Measurements from ENCODE around the gene MAP3K4.

Gene MAP3K4

GRCh38 chr6:161035981-161036263 is 44.4 kb downstream of the MAP3K4 start:
- H3K27me3 ChIP-seq = no peaks in the 10 kb centered on the region
- peaks cover 11% of the 10 kb centered on the region for H3K36me3 ChIP-seq
- no peak for TF ChIP-seq CTCF (IDR thresholded peaks at IDR 0.05)
- no peak overlapping the region for H3K4me3 ChIP-seq (ENCODE audit: low read depth in 1 of 2, low read length in 1 of 2)
- H3K27ac ChIP-seq = no peak overlapping the region
- H3K4me1 ChIP-seq (ENCODE audit: control insufficient read depth in 1 of 2, insufficient read depth in 1 of 2, low read depth in 1 of 2, low read length in 1 of 2) = peaks cover 2 to 3% of the 10 kb centered on the region in 2 experiments
- no peaks in the 10 kb centered on the region for H3K9me3 ChIP-seq

GRCh38 chr6:161037873-161038228 is 46.3 kb downstream of the MAP3K4 start:
- Histone ChIP-seq H3K27ac (no peak overlapping the region), H3K36me3 (peaks cover 14% of the 10 kb centered on the region), H3K27me3 (no peaks in the 10 kb centered on the region), H3K9me3 (no peaks in the 10 kb centered on the region), H3K4me3 (ENCODE audit: low read depth in 1 of 2, low read length in 1 of 2) (no peak overlapping the region), H3K4me1 (ENCODE audit: control insufficient read depth in 1 of 2, insufficient read depth in 1 of 2, low read depth in 1 of 2, low read length in 1 of 2) (no peaks in the 10 kb centered on the region)
- no peak for TF ChIP-seq CTCF (IDR thresholded peaks at IDR 0.05)

GRCh38 chr6:161038229-161039031 is 46.9 kb downstream of the MAP3K4 start:
- H3K4me3 ChIP-seq (ENCODE audit: low read depth in 1 of 2, low read length in 1 of 2) = no peak overlapping the region
- no peak for TF ChIP-seq CTCF (IDR thresholded peaks at IDR 0.05)
- no peaks in the 10 kb centered on the region for H3K27me3 ChIP-seq
- no peak overlapping the region for H3K27ac ChIP-seq
- peaks cover 14% of the 10 kb centered on the region for H3K36me3 ChIP-seq
- no peaks in the 10 kb centered on the region for H3K9me3 ChIP-seq
- H3K4me1 ChIP-seq (ENCODE audit: control insufficient read depth in 1 of 2, insufficient read depth in 1 of 2, low read depth in 1 of 2, low read length in 1 of 2) = no peaks in the 10 kb centered on the region

- Histone ChIP-seq H3K4me1 (ENCODE audit: control insufficient read depth in 1 of 2, insufficient read depth in 1 of 2, low read depth in 1 of 2, low read length in 1 of 2) (no peaks in the 10 kb centered on the region), H3K9me3 (no peaks in the 10 kb centered on the region), H3K36me3 (peaks cover 14% of the 10 kb centered on the region), H3K27ac (no peak overlapping the region), H3K4me3 (ENCODE audit: low read depth in 1 of 2, low read length in 1 of 2) (no peak overlapping the region), H3K27me3 (no peaks in the 10 kb centered on the region)
- TF ChIP-seq CTCF (IDR thresholded peaks at IDR 0.05) = no peak
These were observed 49.7 kb downstream of the MAP3K4 start for GRCh38 chr6:161041274-161041673.

- H3K9me3 ChIP-seq = no peaks in the 10 kb centered on the region
- H3K36me3 ChIP-seq = peaks cover 5% of the 10 kb centered on the region
- no peaks in the 10 kb centered on the region for H3K27me3 ChIP-seq
- no peaks in the 10 kb centered on the region for H3K4me1 ChIP-seq (ENCODE audit: control insufficient read depth in 1 of 2, insufficient read depth in 1 of 2, low read depth in 1 of 2, low read length in 1 of 2)
- H3K27ac ChIP-seq = no peak overlapping the region
- H3K4me3 ChIP-seq (ENCODE audit: low read depth in 1 of 2, low read length in 1 of 2) = no peak overlapping the region
- no peak for TF ChIP-seq CTCF (IDR thresholded peaks at IDR 0.05)
These were observed 52.8 kb downstream of the MAP3K4 start for GRCh38 chr6:161044335-161044734.

Measured in neutrophil (primary cell).